IPS-11a (cell line): ENCODE measurements around the gene SLC49A3.

ENCODE experiments used
- H3K4me3 ChIP-seq: one replicate; pipeline ENCODE4 v1.5.1; 2013; ENCODE audit warnings: low read depth, low read length, control low read depth

SLC49A3 gene

DNA sequence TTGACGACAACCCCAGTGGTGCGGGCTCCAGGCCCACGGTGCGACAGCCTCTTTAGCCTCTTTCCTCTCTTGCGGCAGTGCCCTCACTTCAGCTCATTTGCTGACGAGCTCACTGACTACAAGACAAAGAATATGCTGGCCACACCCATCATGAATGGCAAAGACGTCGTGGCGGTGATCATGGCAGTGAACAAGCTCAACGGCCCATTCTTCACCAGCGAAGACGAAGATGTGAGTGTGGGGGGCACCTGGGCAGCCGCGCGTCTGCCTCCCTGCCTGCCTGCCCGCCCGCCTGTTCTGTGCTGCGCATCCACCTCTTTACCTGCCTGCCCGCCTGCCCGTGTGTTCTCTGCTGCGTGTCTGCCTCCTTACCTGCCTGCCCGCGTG, 54.4 kb downstream of the SLC49A3 start:
- no peak overlapping the region for H3K4me3 ChIP-seq

DNA sequence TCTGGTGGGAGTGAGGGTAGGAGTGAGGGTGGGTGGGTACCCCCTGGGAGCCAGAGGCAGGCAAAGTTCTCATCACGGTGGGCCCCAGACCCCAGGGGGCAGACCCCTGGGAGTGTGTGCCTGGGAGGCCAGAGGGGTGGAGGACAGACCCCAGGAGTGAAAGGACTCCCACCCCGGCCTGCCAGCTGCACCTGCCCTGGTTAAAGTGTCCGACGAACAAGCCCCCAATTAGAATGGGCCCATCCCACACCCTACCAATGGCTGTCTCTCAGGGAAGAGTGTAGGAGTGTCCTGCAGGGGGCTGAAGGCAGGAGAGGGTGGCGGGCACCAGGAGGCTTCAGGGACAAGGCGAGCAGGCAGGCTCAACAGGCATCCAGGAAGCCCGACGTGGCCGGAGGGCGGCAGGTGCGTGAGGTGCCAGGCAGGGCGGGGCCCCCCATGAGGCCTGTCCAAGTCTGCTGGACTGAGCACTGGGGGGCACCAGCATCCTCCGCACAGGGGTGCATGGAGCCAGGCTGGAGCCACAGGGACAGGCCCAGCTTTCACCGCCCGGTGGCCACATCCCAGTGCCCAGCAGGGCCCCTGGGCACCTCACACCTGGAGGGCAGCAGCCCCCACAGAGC, 54.9 kb downstream of the SLC49A3 start:
- no peak overlapping the region for H3K4me3 ChIP-seq

DNA sequence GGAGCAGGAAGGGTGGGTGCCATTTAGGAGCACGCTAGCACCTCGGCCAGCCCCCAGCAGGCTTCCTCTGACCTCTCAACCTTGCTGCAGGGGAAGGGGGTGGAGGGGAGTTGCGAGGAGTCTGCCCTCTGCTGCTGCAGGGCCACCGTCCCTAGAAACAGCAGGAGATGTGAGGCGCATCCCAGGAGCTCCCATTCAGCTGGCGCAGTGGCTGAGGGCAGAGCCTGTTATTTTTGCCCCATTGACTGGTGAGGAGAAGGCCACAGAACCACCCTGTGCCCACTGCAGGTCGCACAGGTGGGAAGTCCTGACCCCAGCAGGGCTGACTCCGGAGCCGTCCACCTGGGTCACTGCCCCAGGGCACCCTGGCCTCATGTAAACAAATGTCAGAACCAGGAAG, 55.5 kb downstream of the SLC49A3 start:
- no peak overlapping the region for H3K4me3 ChIP-seq

DNA sequence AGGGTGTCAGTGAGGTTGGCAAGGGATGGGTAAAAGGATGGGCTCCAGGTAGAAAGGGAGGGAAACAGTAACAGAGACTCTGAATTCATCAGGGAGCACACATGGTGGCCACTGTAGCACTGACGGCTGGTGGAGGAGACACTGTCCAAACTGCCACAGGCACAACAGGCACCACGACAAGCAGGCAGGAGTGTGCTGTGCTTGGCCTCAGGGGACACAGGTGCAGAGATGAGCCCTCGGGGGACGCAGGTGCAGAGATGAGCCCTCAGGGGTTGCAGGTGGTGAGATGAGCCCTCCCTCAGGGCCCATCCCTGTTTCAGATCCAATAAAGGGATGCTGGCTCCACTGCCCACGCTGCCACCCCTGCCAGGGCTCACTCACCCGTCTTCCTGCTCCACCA, 56.0 kb downstream of the SLC49A3 start:
- no peak overlapping the region for H3K4me3 ChIP-seq

DNA sequence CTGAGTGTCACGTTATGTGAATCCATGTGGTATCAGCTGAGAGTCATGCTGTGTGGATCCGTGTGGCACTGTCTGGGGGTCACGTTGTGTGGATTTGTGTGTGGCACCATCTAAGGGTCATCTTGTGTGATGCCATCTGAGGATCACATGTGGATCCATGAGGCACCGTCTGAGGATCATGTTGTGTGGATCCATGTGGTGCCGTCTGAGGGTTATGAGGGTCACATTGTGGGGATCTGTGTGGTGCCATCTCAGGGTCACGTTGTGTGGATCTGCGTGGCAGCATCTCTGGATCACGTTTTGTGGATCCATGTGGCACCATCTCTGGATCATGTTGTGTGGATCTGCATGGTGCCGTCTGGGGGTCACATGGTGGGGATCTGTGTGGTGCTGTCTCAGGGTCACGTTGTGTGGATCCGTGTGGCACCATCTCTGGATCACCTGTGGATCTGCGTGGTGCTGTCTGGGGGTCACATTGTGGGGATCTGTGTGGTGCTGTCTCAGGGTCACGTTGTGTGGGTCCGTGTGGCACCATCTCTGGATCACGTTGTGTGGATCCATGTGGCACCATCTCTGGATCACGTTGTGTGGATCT, 56.7 kb downstream of the SLC49A3 start:
- no peak overlapping the region for H3K4me3 ChIP-seq
